K562 (cell line): Measurements from ENCODE around the gene UCK1. TPM values are rescaled to one million over a fixed set of nuclear protein-coding genes. Genes with fewer than 3 reads are reported as not detected.
"Not testable (repeated sequence)": the region's sequence is repeated elsewhere in the genome, so short reads cannot be mapped to it uniquely, and the experiment has no call there.

ENCODE experiments used
- ATAC-seq: fragments of 200-7000 bp; cut with Tn5 transposase; 3 replicates; pipeline ENCODE4 v1.9.1; 2020; ENCODE audit warnings: moderate library complexity
- BruUV-seq: library from RNA; stranded (reverse); fragments of 400-500 nt; replicated peaks from 2 replicates; lab custom pipeline; 2021; lab: Mats Ljungman, UMichigan
- CTCF ChIA-PET: fragments of 300-600 bp; formaldehyde crosslinking; extraction: SDS; loops from one replicate; lab custom pipeline; 2021; ENCODE audit warnings: low intra/inter-chr PET ratio; lab: Yijun Ruan, JAX
- POLR2A ChIA-PET: fragments of 300-600, 350-650 bp; sonication (Branson Sonifier 250); formaldehyde crosslinking; extraction: SDS; loops from one replicate; lab custom pipeline; 2021; ENCODE audit warnings: antibody characterized with exemption, inconsistent platforms; lab: Yijun Ruan, JAX
- DNase-seq, 4 experiments: peaks; one replicate each; pipeline versions ENCODE4 v3.0.0 to v3.0.0-alpha.2; 2011 to 2018; ENCODE audit warnings: low spot score in 3 of 4, mixed read lengths in 3 of 4; ENCODE audit errors: extremely low read depth in 1 of 4
- FAIRE-seq: peaks from 2 replicates; lab custom pipeline; 2011; peaks lifted over from hg19 to GRCh38; lab: Jason Lieb, UNC
- H2AFZ ChIP-seq: 2 replicates; pipeline ENCODE4 v1.6.0; 2011; ENCODE audit warnings: low read depth, low read length, control low read depth, inconsistent platforms
- H3K27ac ChIP-seq: fragments of 200-600 bp; 3 replicates; pipeline ENCODE4 v1.8.0; 2011; ENCODE audit warnings: low read depth, mild to moderate bottlenecking, control low read depth, inconsistent platforms, low read length, moderate library complexity, mixed read lengths; ENCODE audit errors: extremely low read depth
- H3K27me3 ChIP-seq, 2 experiments: fragments of 300-600 bp in 1 of 2; 2 replicates in 1 of 2; 3 replicates in 1 of 2; pipeline versions ENCODE4 v1.6.0 to v1.8.0; 2011; ENCODE audit warnings: inconsistent platforms in 2 of 2, low read length in 2 of 2, mild to moderate bottlenecking in 1 of 2, mixed read lengths in 1 of 2, moderate library complexity in 1 of 2; ENCODE audit not compliant: control insufficient read depth in 2 of 2, insufficient read depth in 2 of 2
- H3K36me3 ChIP-seq: fragments of 300-600 bp; 3 replicates; pipeline ENCODE4 v1.8.0; 2011; ENCODE audit warnings: mild to moderate bottlenecking, low read length, inconsistent platforms; ENCODE audit not compliant: control insufficient read depth, insufficient read depth
- H3K4me1 ChIP-seq, 2 experiments: fragments of 200-600 bp in 1 of 2; replicated peaks in 1 of 2; 2 replicates in 1 of 2; 3 replicates in 1 of 2; pipeline versions ENCODE4 v1.5.1 to v1.8.0; 2011; ENCODE audit warnings: inconsistent platforms in 2 of 2, low read length in 2 of 2, mild to moderate bottlenecking in 1 of 2, mixed read lengths in 1 of 2, moderate library complexity in 1 of 2; ENCODE audit not compliant: control insufficient read depth in 2 of 2, insufficient read depth in 2 of 2
- H3K4me2 ChIP-seq: 2 replicates; pipeline ENCODE4 v1.6.1; 2011; ENCODE audit warnings: low read length, control low read depth, inconsistent platforms, mixed read lengths; ENCODE audit not compliant: insufficient read depth
- H3K4me3 ChIP-seq: fragments of 200-600 bp; sonication (generic), shearing (Covaris generic); 2 replicates; pipeline ENCODE4 v1.5.1; 2016; ENCODE audit warnings: control low read depth, inconsistent platforms
- H3K79me2 ChIP-seq: fragments of 200-600 bp; 3 replicates; pipeline ENCODE4 v1.8.0; 2011; ENCODE audit warnings: low read length, inconsistent platforms; ENCODE audit not compliant: control insufficient read depth, insufficient read depth
- H3K9ac ChIP-seq, 2 experiments: 2 replicates each; pipeline versions ENCODE4 v1.6.0 to v1.6.1; 2011; ENCODE audit warnings: low read depth in 2 of 2, low read length in 2 of 2, control low read depth in 1 of 2, inconsistent platforms in 1 of 2, mild to moderate bottlenecking in 1 of 2, mixed read lengths in 1 of 2; ENCODE audit not compliant: insufficient read depth in 1 of 2
- H3K9me1 ChIP-seq: one replicate; pipeline ENCODE4 v1.6.0; 2011; ENCODE audit warnings: inconsistent platforms, mild to moderate bottlenecking, low read length, moderate library complexity; ENCODE audit not compliant: control insufficient read depth, insufficient read depth
- H3K9me3 ChIP-seq: replicated peaks from 2 replicates; pipeline ENCODE4 v1.5.1; 2011; ENCODE audit warnings: low read depth, low read length, inconsistent platforms; ENCODE audit not compliant: control insufficient read depth, insufficient read depth
- H4K20me1 ChIP-seq: replicated peaks from 2 replicates; pipeline ENCODE4 v1.6.1; 2011; ENCODE audit warnings: low read length, inconsistent platforms, mixed read lengths; ENCODE audit not compliant: control insufficient read depth, insufficient read depth
- WGBS: fragments of 100-300 bp; shearing (Covaris generic); methylation state at CpG from one replicate; pipeline ENCODE4 v1.1.6; 2016; ENCODE audit warnings: low coverage, mixed read lengths; ENCODE audit not compliant: insufficient coverage; ENCODE audit errors: missing lambda C conversion rate; 5-methylcytosine and 5-hydroxymethylcytosine counted together
- in situ Hi-C: fragments of 300-500 bp; cut with MboI; formaldehyde crosslinking; loops from 4 replicates; pipeline ENCODE4 v1.15.0; 2018; ENCODE audit warnings: inconsistent platforms, mixed read lengths
- intact Hi-C: fragments of 100-400 bp; cut with micrococcal nuclease; formaldehyde crosslinking; loops from 2 replicates; pipeline ENCODE4 v1.14.2; 2022
- polyA plus RNA-seq, 8 experiments: library from polyadenylated mRNA; depleted of rRNA in 4 of 8; stranded (reverse) in 5 of 8; unstranded in 3 of 8; fragments of >200 nt; fragmentation: Nextera tagmentation in 2 of 8; fragmentation: Illumina TruSeq in 1 of 8; extraction: Ambion mirVana in 2 of 8; extraction: Trizol in 1 of 8; gene quantifications; 2 replicates each; pipeline versions ENCODE4 v1.2.1 to v1.2.3, GENCODE V29; 2011 to 2014; ENCODE audit warnings: inconsistent platforms in 1 of 8, missing spikeins in 1 of 8
- total RNA-seq, 7 experiments: library from RNA; depleted of rRNA in 6 of 7; stranded (reverse); fragments of >200 nt in 6 of 7; fragmentation: Illumina TruSeq in 2 of 7; extraction: Trizol in 2 of 7; gene quantifications; 2 replicates each; pipeline versions ENCODE4 v1.2.1 to v1.2.3, GENCODE V29; 2011 to 2021; ENCODE audit warnings: low replicate concordance in 1 of 7

UCK1 gene
- total and polyA plus RNA-seq, 9 of the 15 experiments (the other 6 are each of a cell fraction or from before 2014, with no cell fraction given) = 0.27 to 27.5 (median 16.1) TPM

- H3K27ac ChIP-seq, CTCF ChIA-PET, H3K9me1 ChIP-seq, H3K4me2 ChIP-seq, H3K9me3 ChIP-seq, ATAC-seq, H4K20me1 ChIP-seq, H3K9ac ChIP-seq, H3K79me2 ChIP-seq, H2AFZ ChIP-seq, H3K4me3 ChIP-seq, H3K36me3 ChIP-seq, DNase-seq, FAIRE-seq, BruUV-seq, in situ Hi-C loops, intact Hi-C loops: not testable (repeated sequence)
- Histone ChIP-seq H3K4me1 (peaks cover 0 to 13% of the 10 kb centered on the region in 2 experiments; a peak in 2 of 5 replicates), H3K27me3 (peaks cover 18 to 34% of the 10 kb centered on the region in 2 experiments; a peak in 4 of 5 replicates)
- POLR2A ChIA-PET = interaction anchor here (0.6 kb wide), 1 partner anchor 187 kb away, joined by 3 read pairs; no protein-coding TSS in a partner anchor
- WGBS = 12% methylated on average over 8 of the region's 8 CpGs
These were observed 19.4 kb upstream of the UCK1 start for GRCh38 chr9:131550465-131550864.

GRCh38 chr9:131549186-131549585 lies 18.1 kb upstream of the UCK1 start:
- H3K36me3 ChIP-seq, H3K9me1 ChIP-seq, H2AFZ ChIP-seq, H3K9me3 ChIP-seq, FAIRE-seq, H3K4me2 ChIP-seq, intact Hi-C loops, in situ Hi-C loops, CTCF ChIA-PET, H3K27ac ChIP-seq, BruUV-seq, H3K4me3 ChIP-seq, ATAC-seq, H4K20me1 ChIP-seq, DNase-seq, H3K9ac ChIP-seq, H3K79me2 ChIP-seq: not testable (repeated sequence)
- Histone ChIP-seq H3K4me1 (peaks cover 0 to 14% of the 10 kb centered on the region in 2 experiments; a peak in 1 of 5 replicates), H3K27me3 (peaks cover 18 to 38% of the 10 kb centered on the region in 2 experiments; a peak in 4 of 5 replicates)
- WGBS = 1% methylated on average over 10 of the region's 10 CpGs
- POLR2A ChIA-PET = interaction anchor here (0.7 kb wide), 1 partner anchor 24 kb away, joined by 3 read pairs; no protein-coding TSS in a partner anchor
